GM23338 (cell line): ENCODE results near the gene TAGLN3. TPM values are rescaled to one million over a fixed set of nuclear protein-coding genes. Genes with fewer than 3 reads are reported as not detected.

ENCODE experiments used
- ATAC-seq: fragments of 200-7000 bp; cut with Tn5 transposase; 3 replicates; pipeline ENCODE4 v1.9.1; 2020
- DNase-seq: peaks from one replicate; pipeline ENCODE4 v3.0.0-alpha.2; 2015; ENCODE audit warnings: low spot score
- H2AFZ ChIP-seq: fragments of 200-600 bp; sonication (generic); 2 replicates; pipeline ENCODE4 v1.8.0; 2016; ENCODE audit warnings: antibody characterized with exemption, mild to moderate bottlenecking, moderate library complexity
- H3F3A ChIP-seq: fragments of 200-600 bp; sonication (generic); replicated peaks from 2 replicates; pipeline ENCODE4 v1.8.0; 2017; ENCODE audit warnings: antibody characterized with exemption, mixed run types, low read depth
- H3K27ac ChIP-seq: fragments of 200-600 bp; sonication (generic); 2 replicates; pipeline ENCODE4 v1.6.1; 2016; ENCODE audit warnings: low read depth
- H3K27me3 ChIP-seq: fragments of 200-600 bp; sonication (generic); 2 replicates; pipeline ENCODE4 v1.8.0; 2016; ENCODE audit warnings: mild to moderate bottlenecking, mixed run types, moderate library complexity; ENCODE audit not compliant: insufficient read depth
- H3K36me3 ChIP-seq: fragments of 200-600 bp; sonication (generic); 2 replicates; pipeline ENCODE4 v1.8.0; 2016; ENCODE audit warnings: mild to moderate bottlenecking; ENCODE audit not compliant: insufficient read depth
- H3K4me1 ChIP-seq: fragments of 200-600 bp; sonication (generic); 2 replicates; pipeline ENCODE4 v1.8.0; 2016; ENCODE audit warnings: mild to moderate bottlenecking, moderate library complexity; ENCODE audit not compliant: insufficient read depth
- H3K4me2 ChIP-seq: fragments of 200-600 bp; sonication (generic); 2 replicates; pipeline ENCODE4 v1.7.1; 2017; ENCODE audit warnings: mixed run types
- H3K4me3 ChIP-seq: fragments of 200-600 bp; sonication (generic); 2 replicates; pipeline ENCODE4 v1.6.1; 2016; ENCODE audit warnings: mixed run types
- H3K79me2 ChIP-seq: fragments of 200-600 bp; sonication (generic); replicated peaks from 2 replicates; pipeline ENCODE4 v1.8.0; 2017; ENCODE audit warnings: mild to moderate bottlenecking; ENCODE audit not compliant: insufficient read depth
- H3K9me2 ChIP-seq: fragments of 200-600 bp; sonication (generic); 2 replicates; pipeline ENCODE4 v1.8.0; 2017; ENCODE audit not compliant: insufficient read depth
- H4K20me1 ChIP-seq: fragments of 200-600 bp; sonication (generic); replicated peaks from 2 replicates; pipeline ENCODE4 v1.8.0; 2017; ENCODE audit warnings: mild to moderate bottlenecking; ENCODE audit not compliant: insufficient read depth
- H3K27ac Mint-ChIP-seq: 2 replicates; pipeline ENCODE4 v1.8.0; 2020; ENCODE audit warnings: inconsistent platforms, mild to moderate bottlenecking, moderate library complexity, mixed read lengths
- H3K27me3 Mint-ChIP-seq: 3 replicates; pipeline ENCODE4 v1.8.0; 2022; ENCODE audit warnings: low read depth, mild to moderate bottlenecking, moderate library complexity, mixed read lengths, inconsistent platforms; ENCODE audit not compliant: insufficient read depth, poor library complexity
- H3K36me3 Mint-ChIP-seq: 3 replicates; pipeline ENCODE4 v1.8.0; 2021; ENCODE audit warnings: low read depth, mild to moderate bottlenecking, inconsistent platforms, moderate library complexity, mixed read lengths
- H3K4me1 Mint-ChIP-seq: 3 replicates; pipeline ENCODE4 v1.8.0; 2020; ENCODE audit warnings: mild to moderate bottlenecking, inconsistent platforms, mixed read lengths
- H3K4me3 Mint-ChIP-seq: 3 replicates; pipeline ENCODE4 v1.8.0; 2021; ENCODE audit warnings: moderate library complexity, mild to moderate bottlenecking, inconsistent platforms, mixed read lengths
- H3K9me3 Mint-ChIP-seq: 3 replicates; pipeline ENCODE4 v1.8.0; 2020; ENCODE audit warnings: moderate library complexity, mild to moderate bottlenecking, inconsistent platforms, mixed read lengths
- CREB1 ChIP-seq: fragments of 250-450 bp; sonication (Bioruptor Pico); IDR thresholded peaks from 2 replicates; pipeline ENCODE4 v1.5.0; 2020; ENCODE audit warnings: low read depth, mild to moderate bottlenecking, moderate library complexity
- CTCF ChIP-seq, 2 experiments: fragments of 200-600 bp in 1 of 2; sonication (generic) in 1 of 2; conservative IDR thresholded peaks; 2 replicates each; pipeline versions ENCODE4 v1.5.1 to v1.6.1; 2016 to 2017; ENCODE audit warnings: antibody characterized with exemption in 2 of 2, low read depth in 2 of 2, mild to moderate bottlenecking in 2 of 2, moderate library complexity in 1 of 2
- ETS1 ChIP-seq: IDR thresholded peaks from 2 replicates; pipeline ENCODE4 v1.6.1; 2016; ENCODE audit warnings: antibody characterized with exemption
- EZH2 ChIP-seq: fragments of 200-600 bp; sonication (generic); IDR thresholded peaks from one replicate; pipeline ENCODE4 v1.8.0; 2017; ENCODE audit warnings: antibody characterized with exemption, mild to moderate bottlenecking, low read depth; ENCODE audit not compliant: unreplicated experiment
- EZH2phosphoT487 ChIP-seq: fragments of 200-600 bp; sonication (generic); IDR thresholded peaks from one replicate; pipeline ENCODE4 v1.8.1; 2018; ENCODE audit warnings: antibody characterized with exemption; ENCODE audit not compliant: unreplicated experiment
- JUNB ChIP-seq: IDR thresholded peaks from one replicate; pipeline ENCODE4 v1.6.1; 2016; ENCODE audit warnings: antibody characterized with exemption; ENCODE audit not compliant: unreplicated experiment
- NANOG ChIP-seq: IDR thresholded peaks from 2 replicates; pipeline ENCODE4 v1.6.1; 2016; ENCODE audit warnings: antibody characterized with exemption, borderline replicate concordance
- POLR2AphosphoS5 ChIP-seq: IDR thresholded peaks from 2 replicates; pipeline ENCODE4 v1.6.1; 2016; ENCODE audit warnings: antibody characterized with exemption, low read depth
- REST ChIP-seq: IDR thresholded peaks from one replicate; pipeline ENCODE4 v1.6.1; 2018; ENCODE audit warnings: antibody characterized with exemption; ENCODE audit not compliant: unreplicated experiment
- STAT1 ChIP-seq: IDR thresholded peaks from one replicate; pipeline ENCODE4 v1.6.1; 2016; ENCODE audit warnings: antibody characterized with exemption; ENCODE audit not compliant: unreplicated experiment
- ZNF114 ChIP-seq: fragments of 250-450 bp; sonication (Bioruptor Pico); IDR thresholded peaks from 2 replicates; pipeline ENCODE4 v1.5.0; 2020; ENCODE audit warnings: mild to moderate bottlenecking, moderate library complexity
- ZNF331 ChIP-seq: fragments of 250-450 bp; sonication (Bioruptor Pico); IDR thresholded peaks from 2 replicates; pipeline ENCODE4 v1.5.0; 2020; ENCODE audit warnings: low read depth, mild to moderate bottlenecking, moderate library complexity
- ZNF462 ChIP-seq: fragments of 250-450 bp; sonication (Bioruptor Pico); IDR thresholded peaks from 2 replicates; pipeline ENCODE4 v1.5.0; 2020; ENCODE audit warnings: mild to moderate bottlenecking, moderate library complexity
- polyA plus RNA-seq: library from polyadenylated mRNA; unstranded; fragments of >200 nt; fragmentation: Nextera tagmentation; extraction: Ambion mirVana; gene quantifications from 2 replicates; pipeline ENCODE4 v1.2.1, GENCODE V29; 2016
- total RNA-seq: library from RNA; depleted of rRNA; stranded (reverse); fragments of >200 nt; shearing (Covaris generic); gene quantifications from 2 replicates; pipeline ENCODE4 v1.2.3, GENCODE V29; 2014

The TAGLN3 gene
- total and polyA plus RNA-seq, 2 experiments from 2014 or later = 6.8 to 12.6 TPM

GRCh38 chr3:112017091-112017490 is 18.4 kb downstream of the TAGLN3 start:
- Mint-ChIP-seq H3K9me3 (peaks cover 5% of the 10 kb centered on the region), H3K27ac (no peak overlapping the region), H3K4me1 (peaks cover 10% of the 10 kb centered on the region; the same call in 2 of the 3 replicates), H3K4me3 (no peak overlapping the region), H3K36me3 (peaks cover 2% of the 10 kb centered on the region; the same call in 1 of the 3 replicates), H3K27me3 (peaks cover 4% of the 10 kb centered on the region)
- no peak for ATAC-seq
- Histone ChIP-seq H3K9me2 (no peaks in the 10 kb centered on the region), H3K4me2 (no peak overlapping the region), H3F3A (no peaks in the 10 kb centered on the region), H3K4me3 (no peak overlapping the region), H2AFZ (no peak overlapping the region), H3K27me3 (no peaks in the 10 kb centered on the region), H3K36me3 (no peaks in the 10 kb centered on the region), H3K27ac (no peak overlapping the region), H3K79me2 (no peaks in the 10 kb centered on the region), H3K4me1 (no peaks in the 10 kb centered on the region; the same call in 1 of the 2 replicates), H4K20me1 (no peaks in the 10 kb centered on the region; the same call in 1 of the 2 replicates)
- TF ChIP-seq ZNF331 (CRISPR knock-in tag) (no peak), JUNB (no peak), EZH2phosphoT487 (no peak), REST (no peak), POLR2AphosphoS5 (no peak), ZNF462 (CRISPR knock-in tag) (no peak), EZH2 (no peak), CTCF (conservative IDR thresholded peaks at IDR 0.05; ENCODE audit: low read depth in 2 of 2) (no peak), ETS1 (no peak), ZNF114 (CRISPR knock-in tag) (no peak), STAT1 (no peak), NANOG (no peak), CREB1 (CRISPR knock-in tag) (no peak)
- no peak for DNase-seq
